ENCODE data around the gene RIF1. TPM values are rescaled to one million over a fixed set of nuclear protein-coding genes. Genes with fewer than 3 reads are reported as not detected.

Gene RIF1
- total RNA-seq, 4 donors from 2014 or later, result 10.8 to 43.2 (median 17.9) TPM

GRCh38 chr2:151470556-151470955, 60.9 kb downstream of the RIF1 start:
- Histone ChIP-seq H3K27ac (no peak overlapping the region), H3K27me3 (no peaks in the 10 kb centered on the region), H3K4me1 (no peaks in the 10 kb centered on the region), H3K9me3 (no peaks in the 10 kb centered on the region), H3K4me3 (no peak overlapping the region), H3K36me3 (peaks cover 0 to 76% (median 34%) of the 10 kb centered on the region in 4 donors)
- TF ChIP-seq CTCF (IDR thresholded peaks at IDR 0.05) (no peak), EP300 (IDR thresholded peaks at IDR 0.05; ENCODE audit: low read depth) (no peak), POLR2A (IDR thresholded peaks at IDR 0.05) (no peak), POLR2AphosphoS5 (IDR thresholded peaks at IDR 0.05) (no peak)
- DNase-seq, result no peak
- intact Hi-C loops (cut with DNase I; ENCODE audit: low total_unique reads), result no loop called here
- in situ Hi-C loops (cut with MboI; ENCODE audit: low pct_ligation_motif_present in 1 of 4, low pct_unique_long_range_greater_than_20kb in 1 of 4, low sequenced_read_pairs in 3 of 4), result loop anchor here in 3 of 4 donors (25.0 kb wide), 2 partner anchors 1192 to 1217 kb away; no protein-coding TSS in a partner anchor
- 91 to 100% methylated on average over 1 of the region's 1 CpG for WGBS, 2 donors (ENCODE audit: low coverage in 1 of 2)

- in situ Hi-C loops (cut with MboI; ENCODE audit: low pct_ligation_motif_present in 1 of 4, low pct_unique_long_range_greater_than_20kb in 1 of 4, low sequenced_read_pairs in 3 of 4) (loop anchor here in 3 of 4 donors (25.0 kb wide), 2 partner anchors 1189 to 1214 kb away; no protein-coding TSS in a partner anchor), intact Hi-C loops (cut with DNase I; ENCODE audit: low total_unique reads) (no loop called here)
- DNase-seq, result no peak
- no peaks in the 10 kb centered on the region for H3K27me3 ChIP-seq
- TF ChIP-seq EP300 (IDR thresholded peaks at IDR 0.05; ENCODE audit: low read depth) (no peak), POLR2A (IDR thresholded peaks at IDR 0.05) (no peak), CTCF (IDR thresholded peaks at IDR 0.05) (no peak), POLR2AphosphoS5 (IDR thresholded peaks at IDR 0.05) (no peak)
- no peaks in the 10 kb centered on the region for H3K4me1 ChIP-seq
- H3K27ac ChIP-seq, result no peak overlapping the region
- no peak overlapping the region for H3K4me3 ChIP-seq
- no peaks in the 10 kb centered on the region for H3K9me3 ChIP-seq
- H3K36me3 ChIP-seq, result peaks cover 0 to 65% (median 30%) of the 10 kb centered on the region in 4 donors
- WGBS, 2 donors (ENCODE audit: low coverage in 1 of 2), result 62 to 79% methylated on average over 3 of the region's 3 CpGs
Observed at GRCh38 chr2:151472966-151473365, 63.3 kb downstream of the RIF1 start.

GRCh38 chr2:151475071-151475470, 65.4 kb downstream of the RIF1 start:
- TF ChIP-seq POLR2AphosphoS5 (IDR thresholded peaks at IDR 0.05) (no peak), CTCF (IDR thresholded peaks at IDR 0.05) (no peak), EP300 (IDR thresholded peaks at IDR 0.05; ENCODE audit: low read depth) (no peak), POLR2A (IDR thresholded peaks at IDR 0.05) (no peak)
- Histone ChIP-seq H3K27me3 (no peaks in the 10 kb centered on the region), H3K9me3 (no peaks in the 10 kb centered on the region), H3K4me3 (no peak overlapping the region), H3K27ac (no peak overlapping the region), H3K36me3 (peaks cover 0 to 45% (median 20%) of the 10 kb centered on the region in 4 donors), H3K4me1 (no peaks in the 10 kb centered on the region)
- WGBS, 2 donors (ENCODE audit: low coverage in 1 of 2), result 62 to 80% methylated on average over 2 of the region's 2 CpGs
- DNase-seq, result no peak
- intact Hi-C loops (cut with DNase I; ENCODE audit: low total_unique reads), result no loop called here
- in situ Hi-C loops (cut with MboI; ENCODE audit: low pct_ligation_motif_present in 1 of 4, low pct_unique_long_range_greater_than_20kb in 1 of 4, low sequenced_read_pairs in 3 of 4), result no loop called here

GRCh38 chr2:151476287-151476686, 66.6 kb downstream of the RIF1 start:
- Histone ChIP-seq H3K36me3 (peaks cover 0 to 37% (median 14%) of the 10 kb centered on the region in 4 donors), H3K9me3 (no peaks in the 10 kb centered on the region), H3K4me3 (no peak overlapping the region), H3K27ac (no peak overlapping the region), H3K4me1 (no peaks in the 10 kb centered on the region), H3K27me3 (no peaks in the 10 kb centered on the region)
- WGBS, 2 donors (ENCODE audit: low coverage in 1 of 2), result 83 to 92% methylated on average over 1 of the region's 1 CpG
- TF ChIP-seq CTCF (IDR thresholded peaks at IDR 0.05) (no peak), EP300 (IDR thresholded peaks at IDR 0.05; ENCODE audit: low read depth) (no peak), POLR2AphosphoS5 (IDR thresholded peaks at IDR 0.05) (no peak), POLR2A (IDR thresholded peaks at IDR 0.05) (no peak)
- intact Hi-C loops (cut with DNase I; ENCODE audit: low total_unique reads), result no loop called here
- in situ Hi-C loops (cut with MboI; ENCODE audit: low pct_ligation_motif_present in 1 of 4, low pct_unique_long_range_greater_than_20kb in 1 of 4, low sequenced_read_pairs in 3 of 4), result no loop called here
- DNase-seq, result no peak

All from transverse colon (tissue), 4 donors.